Ectodermal cell (in vitro differentiated cells): ENCODE results near the gene GPR39.
A peak's percentile ranks its signal among the peaks of the same experiment; 100 is the strongest.

Experiments used
- H3K27ac ChIP-seq: 2 replicates; pipeline ENCODE4 v1.7.0; 2013; ENCODE audit warnings: mild to moderate bottlenecking, low read depth, low read length; ENCODE audit not compliant: insufficient read depth, poor library complexity, severe bottlenecking
- H3K27me3 ChIP-seq: 2 replicates; pipeline ENCODE4 v1.7.0; 2013; ENCODE audit warnings: mild to moderate bottlenecking, low read length; ENCODE audit not compliant: insufficient read depth, control insufficient read depth, poor library complexity, severe bottlenecking
- H3K36me3 ChIP-seq: one replicate; pipeline ENCODE4 v1.7.0; 2013; ENCODE audit warnings: low read length; ENCODE audit not compliant: control insufficient read depth, insufficient read depth
- H3K4me1 ChIP-seq: one replicate; pipeline ENCODE4 v1.7.0; 2013; ENCODE audit warnings: low read length; ENCODE audit not compliant: control insufficient read depth, insufficient read depth
- H3K4me3 ChIP-seq: 2 replicates; pipeline ENCODE4 v1.7.0; 2013; ENCODE audit warnings: low read depth, low read length, control low read depth; ENCODE audit not compliant: insufficient read depth
- H3K9me3 ChIP-seq: 2 replicates; pipeline ENCODE4 v1.7.0; 2013; ENCODE audit warnings: mild to moderate bottlenecking, low read length, moderate library complexity; ENCODE audit not compliant: control insufficient read depth
- WGBS, 2 experiments: methylation state at CpG; one replicate each; pipeline ENCODE4 v1.1.7; 2013; ENCODE audit warnings: missing lambda C conversion rate in 2 of 2; 5-methylcytosine and 5-hydroxymethylcytosine counted together

GPR39 gene

GRCh38 chr2:132664096-132664495 is 247.5 kb downstream of the GPR39 start:
- 92 to 96% methylated on average over 2 of the region's 2 CpGs for WGBS, 2 experiments
- peaks cover 27% of the 10 kb centered on the region for H3K27me3 ChIP-seq
- H3K36me3 ChIP-seq, result no peaks in the 10 kb centered on the region
- no peak overlapping the region for H3K4me3 ChIP-seq
- H3K4me1 ChIP-seq, result peaks cover 12% of the 10 kb centered on the region
- no peak overlapping the region for H3K27ac ChIP-seq
- no peaks in the 10 kb centered on the region for H3K9me3 ChIP-seq

GRCh38 chr2:132665401-132666140 is 249.0 kb downstream of the GPR39 start:
- H3K9me3 ChIP-seq, result no peaks in the 10 kb centered on the region
- H3K36me3 ChIP-seq, result no peaks in the 10 kb centered on the region
- peaks cover 42% of the 10 kb centered on the region for H3K27me3 ChIP-seq
- no peak overlapping the region for H3K27ac ChIP-seq
- 92 to 93% methylated on average over 4 of the region's 4 CpGs for WGBS, 2 experiments
- H3K4me1 ChIP-seq, result peaks cover 12% of the 10 kb centered on the region
- no peak overlapping the region for H3K4me3 ChIP-seq

- 67 to 86% methylated on average over 1 of the region's 1 CpG for WGBS, 2 experiments
- no peak overlapping the region for H3K4me3 ChIP-seq
- peaks cover 12% of the 10 kb centered on the region for H3K4me1 ChIP-seq
- H3K36me3 ChIP-seq, result no peaks in the 10 kb centered on the region
- H3K9me3 ChIP-seq, result no peaks in the 10 kb centered on the region
- no peak overlapping the region for H3K27ac ChIP-seq
- peaks cover 58% of the 10 kb centered on the region for H3K27me3 ChIP-seq
Measured at GRCh38 chr2:132667706-132668105, 251.1 kb downstream of the GPR39 start.

GRCh38 chr2:132668189-132668823 is 251.7 kb downstream of the GPR39 start:
- Histone ChIP-seq H3K9me3 (no peaks in the 10 kb centered on the region), H3K4me3 (peak overlapping the region; percentile 54), H3K27me3 (peaks cover 58% of the 10 kb centered on the region), H3K4me1 (peaks cover 12% of the 10 kb centered on the region), H3K27ac (no peak overlapping the region), H3K36me3 (no peaks in the 10 kb centered on the region)
- WGBS, 2 experiments, result 10 to 12% methylated on average over 25 of the region's 25 CpGs

GRCh38 chr2:132668987-132669907 is 252.6 kb downstream of the GPR39 start:
- WGBS, 2 experiments, result 1% methylated on average over 80 of the region's 80 CpGs
- Histone ChIP-seq H3K4me1 (peaks cover 12% of the 10 kb centered on the region), H3K36me3 (no peaks in the 10 kb centered on the region), H3K27me3 (peaks cover 58% of the 10 kb centered on the region), H3K4me3 (peak overlapping the region; percentile 54), H3K9me3 (no peaks in the 10 kb centered on the region), H3K27ac (no peak overlapping the region)

GRCh38 chr2:132669908-132670495 is 253.4 kb downstream of the GPR39 start, which contains the start of gene LYPD1:
Gene LYPD1, minus strand, starts transcription at chr2:132670205. Its CDS starts 273 bp downstream, at chr2:132669932.
- Histone ChIP-seq H3K36me3 (no peaks in the 10 kb centered on the region), H3K27me3 (peaks cover 58% of the 10 kb centered on the region), H3K4me1 (peaks cover 12% of the 10 kb centered on the region), H3K9me3 (no peaks in the 10 kb centered on the region), H3K27ac (no peak within 1 kb of the TSS), H3K4me3 (peak within 1 kb of the TSS; percentile 54)
- WGBS, 2 experiments, result 0 to 1% methylated on average over 57 to 58 of the region's 59 CpGs

- 0 to 1% methylated on average over 43 to 44 of the region's 44 CpGs for WGBS, 2 experiments
- Histone ChIP-seq H3K27me3 (peaks cover 58% of the 10 kb centered on the region), H3K4me3 (peak overlapping the region; percentile 54)
Measured at GRCh38 chr2:132670496-132671150, 254.0 kb downstream of the GPR39 start.

GRCh38 chr2:132671151-132671835 is 254.7 kb downstream of the GPR39 start:
- H3K27me3 ChIP-seq, result peaks cover 56% of the 10 kb centered on the region
- H3K9me3 ChIP-seq, result no peaks in the 10 kb centered on the region
- no peaks in the 10 kb centered on the region for H3K36me3 ChIP-seq
- peak overlapping the region; percentile 54 for H3K4me3 ChIP-seq
- H3K4me1 ChIP-seq, result peaks cover 12% of the 10 kb centered on the region
- 1% methylated on average over 23 of the region's 23 CpGs for WGBS, 2 experiments
- no peak overlapping the region for H3K27ac ChIP-seq

More at GRCh38 chr2:132670496-132671150, 254.0 kb downstream of the GPR39 start:
- no peak overlapping the region for H3K27ac ChIP-seq
- H3K36me3 ChIP-seq, result no peaks in the 10 kb centered on the region
- H3K4me1 ChIP-seq, result peaks cover 12% of the 10 kb centered on the region
- no peaks in the 10 kb centered on the region for H3K9me3 ChIP-seq

- no peak overlapping the region for H3K27ac ChIP-seq
- H3K4me3 ChIP-seq, result no peak overlapping the region
- WGBS, 2 experiments, result no CpG with 5 or more reads among the region's 2 CpGs
- no peaks in the 10 kb centered on the region for H3K4me1 ChIP-seq
- no peaks in the 10 kb centered on the region for H3K36me3 ChIP-seq
- peaks cover 4% of the 10 kb centered on the region for H3K27me3 ChIP-seq
- no peaks in the 10 kb centered on the region for H3K9me3 ChIP-seq
Measured at GRCh38 chr2:132676999-132677398, 260.4 kb downstream of the GPR39 start.
